ENCODE measurements around the gene PDE4B.

Gene PDE4B

DNA sequence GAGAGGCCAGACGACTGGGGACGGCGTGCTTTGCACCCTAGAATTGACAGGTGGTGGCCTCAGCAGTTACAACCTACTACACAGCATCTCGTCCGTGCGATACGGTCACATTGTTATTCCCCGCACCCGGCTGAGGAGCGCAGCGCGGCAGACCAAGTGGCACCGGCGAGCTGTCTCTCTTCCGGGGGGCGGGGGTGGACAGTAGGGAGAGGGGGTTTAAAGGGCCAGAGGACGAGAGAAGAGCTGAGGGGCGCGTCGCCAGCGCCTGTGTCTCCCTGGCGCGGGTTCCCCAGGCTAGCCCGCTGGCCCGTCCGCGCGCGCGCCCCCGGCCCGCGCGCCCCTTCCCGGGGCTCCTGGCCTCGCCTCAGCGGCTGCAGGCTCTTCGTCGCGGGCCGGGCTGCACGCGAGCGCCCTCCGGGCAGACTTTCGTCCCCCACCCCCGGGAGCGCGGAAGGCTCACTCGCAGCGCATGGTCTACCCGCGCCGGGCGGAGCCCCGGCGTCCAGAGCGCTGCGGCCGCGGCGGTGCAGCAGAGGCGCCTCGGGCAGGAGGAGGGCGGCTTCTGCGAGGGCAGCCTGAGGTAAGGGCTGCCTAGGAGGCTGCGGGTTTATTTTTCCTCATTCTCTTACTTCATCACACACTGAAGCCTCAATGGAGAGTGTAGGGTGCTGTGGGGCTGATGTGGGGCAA is at the start of gene PDE4B:
PDE4B (plus strand) TSS at position 227 of the 690 bp plus-strand sequence.
- Histone ChIP-seq H3F3A (ENCODE audit: insufficient read depth, low read length) (no peaks in the 10 kb centered on the region), H3K9me2 (ENCODE audit: low read depth, low read length) (no peaks in the 10 kb centered on the region), H3K4me1 (ENCODE audit: insufficient read depth, low read length, severe bottlenecking) (no peaks in the 10 kb centered on the region), H3K36me3 (ENCODE audit: insufficient read depth, low read length) (no peaks in the 10 kb centered on the region), H3K27me3 (ENCODE audit: insufficient read depth, low read length) (no peaks in the 10 kb centered on the region), H3K9me3 (ENCODE audit: low read length) (no peaks in the 10 kb centered on the region), H3K4me3 (ENCODE audit: low read depth, low read length, poor library complexity, severe bottlenecking) (no peak within 1 kb of the TSS), H2AFZ (ENCODE audit: low read length) (no peak within 1 kb of the TSS), H4K20me1 (ENCODE audit: insufficient read depth, low read length) (no peaks in the 10 kb centered on the region), H3K27ac (ENCODE audit: low read depth, low read length, poor library complexity, severe bottlenecking) (no peak within 1 kb of the TSS), H3K4me2 (ENCODE audit: low read length) (no peak within 1 kb of the TSS), H3K79me2 (ENCODE audit: insufficient read depth, low read length) (no peaks in the 10 kb centered on the region), H3K9ac (ENCODE audit: low read length) (no peak within 1 kb of the TSS)
- TF ChIP-seq EZH2 (IDR thresholded peaks at IDR 0.05; ENCODE audit: borderline replicate concordance, low read length): no peak

DNA sequence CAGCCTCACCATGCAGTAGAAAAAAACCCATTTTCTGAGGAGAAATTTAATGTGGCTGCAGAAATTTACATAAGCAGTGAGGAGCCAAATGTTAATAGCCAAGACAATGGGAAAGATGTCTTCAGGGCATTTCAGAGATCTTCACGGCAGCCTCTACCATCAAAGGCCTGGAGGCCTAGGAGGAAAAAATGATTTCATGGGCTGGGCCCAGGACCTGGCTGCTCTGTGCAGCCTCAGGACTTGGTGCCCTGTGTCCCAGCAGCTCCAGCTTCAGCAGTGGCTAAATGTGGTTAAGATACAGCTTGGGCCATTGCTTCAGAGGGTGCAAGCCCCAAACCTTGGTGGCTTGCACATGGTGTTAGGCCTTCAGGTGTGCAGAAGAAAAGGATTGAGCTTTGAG is 48.0 kb upstream of the PDE4B start:
- H3K27ac ChIP-seq (ENCODE audit: low read depth, low read length, poor library complexity, severe bottlenecking): no peak overlapping the region
- no peak overlapping the region for H3K9ac ChIP-seq (ENCODE audit: low read length)
- no peaks in the 10 kb centered on the region for H3K9me2 ChIP-seq (ENCODE audit: low read depth, low read length)
- TF ChIP-seq EZH2 (IDR thresholded peaks at IDR 0.05; ENCODE audit: borderline replicate concordance, low read length): no peak
- TF ChIP-seq, protein P1, sequence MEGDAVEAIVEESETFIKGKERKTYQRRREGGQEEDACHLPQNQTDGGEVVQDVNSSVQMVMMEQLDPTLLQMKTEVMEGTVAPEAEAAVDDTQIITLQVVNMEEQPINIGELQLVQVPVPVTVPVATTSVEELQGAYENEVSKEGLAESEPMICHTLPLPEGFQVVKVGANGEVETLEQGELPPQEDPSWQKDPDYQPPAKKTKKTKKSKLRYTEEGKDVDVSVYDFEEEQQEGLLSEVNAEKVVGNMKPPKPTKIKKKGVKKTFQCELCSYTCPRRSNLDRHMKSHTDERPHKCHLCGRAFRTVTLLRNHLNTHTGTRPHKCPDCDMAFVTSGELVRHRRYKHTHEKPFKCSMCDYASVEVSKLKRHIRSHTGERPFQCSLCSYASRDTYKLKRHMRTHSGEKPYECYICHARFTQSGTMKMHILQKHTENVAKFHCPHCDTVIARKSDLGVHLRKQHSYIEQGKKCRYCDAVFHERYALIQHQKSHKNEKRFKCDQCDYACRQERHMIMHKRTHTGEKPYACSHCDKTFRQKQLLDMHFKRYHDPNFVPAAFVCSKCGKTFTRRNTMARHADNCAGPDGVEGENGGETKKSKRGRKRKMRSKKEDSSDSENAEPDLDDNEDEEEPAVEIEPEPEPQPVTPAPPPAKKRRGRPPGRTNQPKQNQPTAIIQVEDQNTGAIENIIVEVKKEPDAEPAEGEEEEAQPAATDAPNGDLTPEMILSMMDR (IDR thresholded peaks at IDR 0.05; ENCODE audit: low read length): no peak
- H2AFZ ChIP-seq (ENCODE audit: low read length): no peak overlapping the region
- no peak overlapping the region for H3K4me2 ChIP-seq (ENCODE audit: low read length)
- peaks cover 3% of the 10 kb centered on the region; the same call in 1 of the 2 replicates for H3K9me3 ChIP-seq (ENCODE audit: low read length)
- H3K4me3 ChIP-seq (ENCODE audit: low read depth, low read length, poor library complexity, severe bottlenecking): no peak overlapping the region
- H3K27me3 ChIP-seq (ENCODE audit: insufficient read depth, low read length): no peaks in the 10 kb centered on the region
- H3K36me3 ChIP-seq (ENCODE audit: insufficient read depth, low read length): no peaks in the 10 kb centered on the region
- H3K79me2 ChIP-seq (ENCODE audit: insufficient read depth, low read length): no peaks in the 10 kb centered on the region
- H3K4me1 ChIP-seq (ENCODE audit: insufficient read depth, low read length, severe bottlenecking): no peaks in the 10 kb centered on the region
- H4K20me1 ChIP-seq (ENCODE audit: insufficient read depth, low read length): no peaks in the 10 kb centered on the region
- H3F3A ChIP-seq (ENCODE audit: insufficient read depth, low read length): no peaks in the 10 kb centered on the region

- H3F3A ChIP-seq (ENCODE audit: insufficient read depth, low read length): no peaks in the 10 kb centered on the region
- H3K4me3 ChIP-seq (ENCODE audit: low read depth, low read length, poor library complexity, severe bottlenecking): no peak overlapping the region
- TF ChIP-seq, protein P1 (IDR thresholded peaks at IDR 0.05; ENCODE audit: low read length): no peak
- TF ChIP-seq EZH2 (IDR thresholded peaks at IDR 0.05; ENCODE audit: borderline replicate concordance, low read length): no peak
- H3K4me1 ChIP-seq (ENCODE audit: insufficient read depth, low read length, severe bottlenecking): no peaks in the 10 kb centered on the region
- H3K9me2 ChIP-seq (ENCODE audit: low read depth, low read length): no peaks in the 10 kb centered on the region
- H3K36me3 ChIP-seq (ENCODE audit: insufficient read depth, low read length): no peaks in the 10 kb centered on the region
- no peaks in the 10 kb centered on the region for H4K20me1 ChIP-seq (ENCODE audit: insufficient read depth, low read length)
- no peak overlapping the region for H3K27ac ChIP-seq (ENCODE audit: low read depth, low read length, poor library complexity, severe bottlenecking)
- H2AFZ ChIP-seq (ENCODE audit: low read length): no peak overlapping the region
- no peak overlapping the region for H3K4me2 ChIP-seq (ENCODE audit: low read length)
- H3K9me3 ChIP-seq (ENCODE audit: low read length): no peaks in the 10 kb centered on the region
- H3K79me2 ChIP-seq (ENCODE audit: insufficient read depth, low read length): no peaks in the 10 kb centered on the region
- no peaks in the 10 kb centered on the region for H3K27me3 ChIP-seq (ENCODE audit: insufficient read depth, low read length)
- no peak overlapping the region for H3K9ac ChIP-seq (ENCODE audit: low read length)
Observed at GRCh38 chr1:65751961-65752360, 40.7 kb upstream of the PDE4B start.

- TF ChIP-seq, protein P1 (IDR thresholded peaks at IDR 0.05; ENCODE audit: low read length): no peak
- TF ChIP-seq EZH2 (IDR thresholded peaks at IDR 0.05; ENCODE audit: borderline replicate concordance, low read length): no peak
- Histone ChIP-seq H3K27me3 (ENCODE audit: insufficient read depth, low read length) (no peaks in the 10 kb centered on the region), H3K79me2 (ENCODE audit: insufficient read depth, low read length) (no peaks in the 10 kb centered on the region), H3K4me2 (ENCODE audit: low read length) (no peak overlapping the region), H3F3A (ENCODE audit: insufficient read depth, low read length) (no peaks in the 10 kb centered on the region), H4K20me1 (ENCODE audit: insufficient read depth, low read length) (no peaks in the 10 kb centered on the region), H3K36me3 (ENCODE audit: insufficient read depth, low read length) (no peaks in the 10 kb centered on the region), H3K27ac (ENCODE audit: low read depth, low read length, poor library complexity, severe bottlenecking) (no peak overlapping the region), H2AFZ (ENCODE audit: low read length) (no peak overlapping the region), H3K9ac (ENCODE audit: low read length) (no peak overlapping the region), H3K9me2 (ENCODE audit: low read depth, low read length) (no peaks in the 10 kb centered on the region), H3K9me3 (ENCODE audit: low read length) (no peaks in the 10 kb centered on the region), H3K4me1 (ENCODE audit: insufficient read depth, low read length, severe bottlenecking) (no peaks in the 10 kb centered on the region), H3K4me3 (ENCODE audit: low read depth, low read length, poor library complexity, severe bottlenecking) (no peak overlapping the region)
Observed at GRCh38 chr1:65756616-65757015, 36.1 kb upstream of the PDE4B start.
